HepG2 (cell line): ENCODE results near the gene NCBP1. TPM values are rescaled to one million over a fixed set of nuclear protein-coding genes. Genes with fewer than 3 reads are reported as not detected.

ENCODE experiments used
- ATAC-seq: fragments of 200-7000 bp; cut with Tn5 transposase; 3 replicates; pipeline ENCODE4 v1.9.1; 2020; ENCODE audit warnings: mild to moderate bottlenecking, moderate library complexity
- BruUV-seq: library from RNA; stranded (reverse); fragments of 400-500 nt; replicated peaks from 2 replicates; lab custom pipeline; 2021; lab: Mats Ljungman, UMichigan
- CTCF ChIA-PET: fragments of 300-600 bp; formaldehyde crosslinking; extraction: SDS; loops from one replicate; lab custom pipeline; 2021; ENCODE audit warnings: low total read pairs, inconsistent platforms, low intra/inter-chr PET ratio; lab: Yijun Ruan, JAX
- POLR2A ChIA-PET: fragments of 350-600 bp; sonication (Branson Sonifier 250); formaldehyde crosslinking; loops from one replicate; lab custom pipeline; 2020; ENCODE audit warnings: antibody characterized with exemption, inconsistent platforms; lab: Yijun Ruan, JAX
- DNase-seq: peaks from one replicate; pipeline ENCODE4 v3.0.0-alpha.2; 2015; ENCODE audit warnings: low spot score
- FAIRE-seq: peaks from 3 replicates; lab custom pipeline; 2011; peaks lifted over from hg19 to GRCh38; lab: Jason Lieb, UNC
- H2AFZ ChIP-seq: one replicate; pipeline ENCODE4 v1.6.1; 2011; ENCODE audit warnings: low read length, inconsistent platforms
- H3K27ac ChIP-seq: fragments of 300-600 bp; 3 replicates; pipeline ENCODE4 v1.8.0; 2011; ENCODE audit warnings: mixed run types, mild to moderate bottlenecking, mixed read lengths, low read length, inconsistent platforms; ENCODE audit not compliant: insufficient read depth; ENCODE audit errors: extremely low read length
- H3K27me3 ChIP-seq, 2 experiments: fragments of 200-600 bp in 1 of 2; 2 replicates in 1 of 2; 3 replicates in 1 of 2; pipeline versions ENCODE4 v1.6.0 to v1.8.0; 2011; ENCODE audit warnings: low read length in 2 of 2, mild to moderate bottlenecking in 2 of 2, moderate library complexity in 2 of 2, inconsistent platforms in 1 of 2; ENCODE audit not compliant: insufficient read depth in 2 of 2, control insufficient read depth in 1 of 2
- H3K36me3 ChIP-seq, 2 experiments: fragments of 200-600 bp in 1 of 2; replicated peaks in 1 of 2; 2 replicates in 1 of 2; 3 replicates in 1 of 2; pipeline versions ENCODE4 v1.5.1 to v1.8.0; 2011; ENCODE audit warnings: low read length in 2 of 2, inconsistent platforms in 1 of 2; ENCODE audit not compliant: insufficient read depth in 2 of 2, control insufficient read depth in 1 of 2
- H3K4me1 ChIP-seq: 2 replicates; pipeline ENCODE4 v1.5.1; 2012; ENCODE audit warnings: low read length, inconsistent platforms; ENCODE audit not compliant: insufficient read depth
- H3K4me2 ChIP-seq: 2 replicates; pipeline ENCODE4 v1.6.0; 2011; ENCODE audit warnings: low read depth, low read length, inconsistent platforms
- H3K4me3 ChIP-seq, 3 experiments: fragments of 200-600 bp in 1 of 3; sonication (generic), shearing (Covaris generic) in 1 of 3; replicated peaks in 1 of 3; 2 replicates each; pipeline ENCODE4 v1.5.1; 2011 to 2016; ENCODE audit warnings: low read length in 3 of 3, inconsistent platforms in 2 of 3, low read depth in 2 of 3, mild to moderate bottlenecking in 2 of 3, control low read depth in 1 of 3, mixed read lengths in 1 of 3; ENCODE audit not compliant: insufficient read depth in 1 of 3
- H3K79me2 ChIP-seq: one replicate; pipeline ENCODE4 v1.6.1; 2011; ENCODE audit warnings: low read length, inconsistent platforms; ENCODE audit not compliant: insufficient read depth
- H3K9ac ChIP-seq: 2 replicates; pipeline ENCODE4 v1.6.0; 2011; ENCODE audit warnings: mild to moderate bottlenecking, low read depth, low read length, inconsistent platforms; ENCODE audit not compliant: insufficient read depth
- H3K9me3 ChIP-seq: 2 replicates; pipeline ENCODE4 v1.5.1; 2012; ENCODE audit warnings: mild to moderate bottlenecking, low read length
- H4K20me1 ChIP-seq: 2 replicates; pipeline ENCODE4 v1.6.0; 2011; ENCODE audit warnings: inconsistent platforms, mild to moderate bottlenecking, low read length, moderate library complexity; ENCODE audit not compliant: insufficient read depth
- KAT7 ChIP-seq: IDR thresholded peaks from 2 replicates; pipeline ENCODE4 v1.6.1; 2018; ENCODE audit warnings: borderline replicate concordance, missing compliant biosample characterization
- KDM5A ChIP-seq: fragments of 200-600 bp; sonication (generic); IDR thresholded peaks from 2 replicates; pipeline ENCODE4 v1.7.0; 2018; ENCODE audit warnings: antibody characterized with exemption, mild to moderate bottlenecking, low read length, borderline replicate concordance
- KLF15 ChIP-seq: sonication (generic); formaldehyde crosslinking; IDR thresholded peaks from 2 replicates; pipeline ENCODE4 v1.8.1; 2023; ENCODE audit warnings: borderline replicate concordance, mild to moderate bottlenecking, inconsistent platforms, missing genetic modification reagents, mixed read lengths
- KLF9 ChIP-seq: IDR thresholded peaks from 2 replicates; pipeline ENCODE4 v1.6.1; 2016; ENCODE audit warnings: low read depth
- POGZ ChIP-seq: sonication (generic); formaldehyde crosslinking; IDR thresholded peaks from 2 replicates; pipeline ENCODE4 v1.4.0; 2020; ENCODE audit warnings: mild to moderate bottlenecking, missing genetic modification reagents
- SNAPC4 ChIP-seq: sonication (generic); formaldehyde crosslinking; IDR thresholded peaks from 2 replicates; pipeline ENCODE4 v1.4.0; 2020; ENCODE audit warnings: mild to moderate bottlenecking, missing genetic modification reagents
- ZNF142 ChIP-seq: sonication (generic); formaldehyde crosslinking; IDR thresholded peaks from 2 replicates; pipeline ENCODE4 v1.4.0; 2020; ENCODE audit warnings: missing genetic modification reagents
- ZNF256 ChIP-seq: sonication (generic); formaldehyde crosslinking; conservative IDR thresholded peaks from 2 replicates; pipeline ENCODE4 v1.4.0; 2020; ENCODE audit warnings: missing genetic modification reagents
- ZNF564 ChIP-seq: sonication (generic); formaldehyde crosslinking; IDR thresholded peaks from 2 replicates; pipeline ENCODE4 v1.8.1; 2023; ENCODE audit warnings: mild to moderate bottlenecking, missing genetic modification reagents
- ZSCAN29 ChIP-seq: sonication (generic); formaldehyde crosslinking; conservative IDR thresholded peaks from 2 replicates; pipeline ENCODE4 v1.4.0; 2020; ENCODE audit warnings: mild to moderate bottlenecking, missing genetic modification reagents
- WGBS: methylation state at CpG from one replicate; pipeline ENCODE4 v1.1.6; 2017; ENCODE audit warnings: low lambda C conversion rate; 5-methylcytosine and 5-hydroxymethylcytosine counted together
- in situ Hi-C: cut with HindIII; loops from 2 replicates; pipeline ENCODE4 v1.10.0; 2017; ENCODE audit warnings: low pct_unique_long_range_greater_than_20kb; ENCODE audit not compliant: extremely low pct_ligation_motif_present
- intact Hi-C: fragments of 100-400 bp; cut with micrococcal nuclease; formaldehyde crosslinking; loops from one replicate; pipeline ENCODE4 v1.10.0; 2022; ENCODE audit not compliant: unreplicated experiment
- polyA plus RNA-seq, 8 experiments: library from polyadenylated mRNA; depleted of rRNA in 3 of 8; stranded (reverse) in 7 of 8; unstranded in 1 of 8; fragments of >200 nt; fragmentation: Illumina TruSeq in 4 of 8; extraction: Trizol in 4 of 8; gene quantifications; 2 replicates each; pipeline versions ENCODE4 v1.2.1 to v1.2.3, GENCODE V29; 2011 to 2016; ENCODE audit warnings: low read depth in 4 of 8, missing spikeins in 1 of 8, mixed read lengths in 1 of 8; ENCODE audit not compliant: insufficient read depth in 1 of 8
- total RNA-seq, 5 experiments: library from RNA; depleted of rRNA; stranded (reverse); fragments of >200 nt; fragmentation: Illumina TruSeq; extraction: Trizol; gene quantifications; 2 replicates each; pipeline ENCODE4 v1.2.3, GENCODE V29; 2016; ENCODE audit warnings: low read depth in 1 of 5

NCBP1 gene
- total and polyA plus RNA-seq, 2 of the 13 experiments (the other 11 are each of a cell fraction or from before 2014, with no cell fraction given): 13.3 to 40.2 TPM

- TF ChIP-seq ZNF142 (no peak), KLF15 (CRISPR knock-in tag) (no peak), POGZ (CRISPR knock-in tag) (no peak), ZNF256 (no peak)
Measured at GRCh38 chr9:97593960-97594359, 39.7 kb upstream of the NCBP1 start (continued).

GRCh38 chr9:97594381-97594921 is 39.2 kb upstream of the NCBP1 start:
- H3K27ac ChIP-seq: no peak overlapping the region
- H3K4me3 ChIP-seq: no peak overlapping the region
- no peaks in the 10 kb centered on the region for H3K27me3 ChIP-seq
- no peaks in the 10 kb centered on the region for H3K9me3 ChIP-seq
- DNase-seq (no peak), ATAC-seq (no peak), FAIRE-seq (no peak)
- no peak overlapping the region for H3K9ac ChIP-seq
- no peaks in the 10 kb centered on the region for H3K36me3 ChIP-seq
- ChIA-PET CTCF (no interaction called here), POLR2A (no interaction called here)
- BruUV-seq: no TSS peak
- 47% methylated on average over 8 of the region's 11 CpGs for whole genome bisulfite sequencing
- intact Hi-C loops: no loop called here
- H4K20me1 ChIP-seq: no peaks in the 10 kb centered on the region
- in situ Hi-C loops: loop anchor here (10.0 kb wide), 1 partner anchor 130 kb away; no protein-coding TSS in a partner anchor
- peaks cover 6% of the 10 kb centered on the region for H3K4me1 ChIP-seq
- H3K79me2 ChIP-seq: no peaks in the 10 kb centered on the region
- no peak overlapping the region for H2AFZ ChIP-seq
- H3K4me2 ChIP-seq: no peak overlapping the region
- TF ChIP-seq KAT7 (CRISPR knock-in tag): no peak
- TF ChIP-seq ZSCAN29 (CRISPR knock-in tag): no peak
- TF ChIP-seq KLF9 (CRISPR knock-in tag): no peak
- TF ChIP-seq ZNF564 (CRISPR knock-in tag): no peak
- TF ChIP-seq KDM5A: no peak
- TF ChIP-seq SNAPC4 (CRISPR knock-in tag): no peak
